Measurements from ENCODE around the gene POLH. TPM values are rescaled to one million over a fixed set of nuclear protein-coding genes. Genes with fewer than 3 reads are reported as not detected.

Gene POLH
- total and polyA plus RNA-seq, 9 of the 15 experiments (the other 6 are each of a cell fraction or from before 2014, with no cell fraction given): 5.8 to 31.6 (median 20.6) TPM

DNA sequence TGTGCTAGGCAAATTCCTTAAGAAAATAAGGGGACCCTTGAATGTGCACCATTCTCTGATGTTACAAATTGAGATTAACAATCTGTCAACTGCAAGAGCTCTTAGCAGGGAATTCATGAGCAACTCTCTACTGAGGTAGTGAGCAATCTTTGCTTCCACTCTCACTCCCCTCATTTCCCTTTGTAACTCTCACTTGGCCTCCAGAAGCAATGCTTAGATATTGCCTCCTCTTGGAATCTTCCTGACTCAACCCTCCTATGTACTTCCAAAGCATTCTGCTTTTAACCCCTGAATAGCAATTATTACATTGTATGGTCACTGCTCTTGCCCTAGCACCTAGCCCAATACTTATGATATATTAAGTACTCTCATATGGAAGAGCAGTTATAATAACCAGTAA is 16.7 kb upstream of the POLH start:
- no peak; the same call in 2 of the 3 replicates for ATAC-seq
- Histone ChIP-seq H2AFZ (ENCODE audit: low read depth, low read length) (no peak overlapping the region), H3K4me1 (replicated peaks in 1 of 2; ENCODE audit: control insufficient read depth in 2 of 2, insufficient read depth in 2 of 2, low read length in 2 of 2) (no peaks in the 10 kb centered on the region), H3K27ac (ENCODE audit: extremely low read depth, low read depth, low read length) (no peak overlapping the region), H3K4me3 (no peak overlapping the region), H3K9me1 (ENCODE audit: control insufficient read depth, insufficient read depth, low read length) (no peaks in the 10 kb centered on the region), H3K9ac (ENCODE audit: insufficient read depth in 1 of 2, low read depth in 2 of 2, low read length in 2 of 2) (no peak overlapping the region), H3K9me3 (replicated peaks; ENCODE audit: control insufficient read depth, insufficient read depth, low read depth, low read length) (no peaks in the 10 kb centered on the region), H3K27me3 (ENCODE audit: control insufficient read depth in 2 of 2, insufficient read depth in 2 of 2, low read length in 2 of 2) (no peaks in the 10 kb centered on the region), H3K36me3 (ENCODE audit: control insufficient read depth, insufficient read depth, low read length) (peaks cover 100% of the 10 kb centered on the region), H4K20me1 (replicated peaks; ENCODE audit: control insufficient read depth, insufficient read depth, low read length) (no peaks in the 10 kb centered on the region), H3K79me2 (ENCODE audit: control insufficient read depth, insufficient read depth, low read length) (no peaks in the 10 kb centered on the region), H3K4me2 (ENCODE audit: insufficient read depth, low read length) (no peak overlapping the region)
- TF ChIP-seq TAF15 (IDR thresholded peaks at IDR 0.05; ENCODE audit: low read depth, low read length) (no peak), TBP (optimal IDR thresholded peaks at IDR 0.05; ENCODE audit: low read depth, low read length) (no peak), ZNF134 (CRISPR knock-in tag; conservative IDR thresholded peaks at IDR 0.05) (no peak), XRCC4 (IDR thresholded peaks at IDR 0.05; ENCODE audit: extremely low read depth, insufficient read depth, insufficient read length) (no peak), ZZZ3 (IDR thresholded peaks at IDR 0.05) (no peak), ZNF217 (CRISPR knock-in tag; IDR thresholded peaks at IDR 0.05) (no peak), ZNF311 (CRISPR knock-in tag; IDR thresholded peaks at IDR 0.05) (no peak)
- TF ChIP-seq, protein P1, sequence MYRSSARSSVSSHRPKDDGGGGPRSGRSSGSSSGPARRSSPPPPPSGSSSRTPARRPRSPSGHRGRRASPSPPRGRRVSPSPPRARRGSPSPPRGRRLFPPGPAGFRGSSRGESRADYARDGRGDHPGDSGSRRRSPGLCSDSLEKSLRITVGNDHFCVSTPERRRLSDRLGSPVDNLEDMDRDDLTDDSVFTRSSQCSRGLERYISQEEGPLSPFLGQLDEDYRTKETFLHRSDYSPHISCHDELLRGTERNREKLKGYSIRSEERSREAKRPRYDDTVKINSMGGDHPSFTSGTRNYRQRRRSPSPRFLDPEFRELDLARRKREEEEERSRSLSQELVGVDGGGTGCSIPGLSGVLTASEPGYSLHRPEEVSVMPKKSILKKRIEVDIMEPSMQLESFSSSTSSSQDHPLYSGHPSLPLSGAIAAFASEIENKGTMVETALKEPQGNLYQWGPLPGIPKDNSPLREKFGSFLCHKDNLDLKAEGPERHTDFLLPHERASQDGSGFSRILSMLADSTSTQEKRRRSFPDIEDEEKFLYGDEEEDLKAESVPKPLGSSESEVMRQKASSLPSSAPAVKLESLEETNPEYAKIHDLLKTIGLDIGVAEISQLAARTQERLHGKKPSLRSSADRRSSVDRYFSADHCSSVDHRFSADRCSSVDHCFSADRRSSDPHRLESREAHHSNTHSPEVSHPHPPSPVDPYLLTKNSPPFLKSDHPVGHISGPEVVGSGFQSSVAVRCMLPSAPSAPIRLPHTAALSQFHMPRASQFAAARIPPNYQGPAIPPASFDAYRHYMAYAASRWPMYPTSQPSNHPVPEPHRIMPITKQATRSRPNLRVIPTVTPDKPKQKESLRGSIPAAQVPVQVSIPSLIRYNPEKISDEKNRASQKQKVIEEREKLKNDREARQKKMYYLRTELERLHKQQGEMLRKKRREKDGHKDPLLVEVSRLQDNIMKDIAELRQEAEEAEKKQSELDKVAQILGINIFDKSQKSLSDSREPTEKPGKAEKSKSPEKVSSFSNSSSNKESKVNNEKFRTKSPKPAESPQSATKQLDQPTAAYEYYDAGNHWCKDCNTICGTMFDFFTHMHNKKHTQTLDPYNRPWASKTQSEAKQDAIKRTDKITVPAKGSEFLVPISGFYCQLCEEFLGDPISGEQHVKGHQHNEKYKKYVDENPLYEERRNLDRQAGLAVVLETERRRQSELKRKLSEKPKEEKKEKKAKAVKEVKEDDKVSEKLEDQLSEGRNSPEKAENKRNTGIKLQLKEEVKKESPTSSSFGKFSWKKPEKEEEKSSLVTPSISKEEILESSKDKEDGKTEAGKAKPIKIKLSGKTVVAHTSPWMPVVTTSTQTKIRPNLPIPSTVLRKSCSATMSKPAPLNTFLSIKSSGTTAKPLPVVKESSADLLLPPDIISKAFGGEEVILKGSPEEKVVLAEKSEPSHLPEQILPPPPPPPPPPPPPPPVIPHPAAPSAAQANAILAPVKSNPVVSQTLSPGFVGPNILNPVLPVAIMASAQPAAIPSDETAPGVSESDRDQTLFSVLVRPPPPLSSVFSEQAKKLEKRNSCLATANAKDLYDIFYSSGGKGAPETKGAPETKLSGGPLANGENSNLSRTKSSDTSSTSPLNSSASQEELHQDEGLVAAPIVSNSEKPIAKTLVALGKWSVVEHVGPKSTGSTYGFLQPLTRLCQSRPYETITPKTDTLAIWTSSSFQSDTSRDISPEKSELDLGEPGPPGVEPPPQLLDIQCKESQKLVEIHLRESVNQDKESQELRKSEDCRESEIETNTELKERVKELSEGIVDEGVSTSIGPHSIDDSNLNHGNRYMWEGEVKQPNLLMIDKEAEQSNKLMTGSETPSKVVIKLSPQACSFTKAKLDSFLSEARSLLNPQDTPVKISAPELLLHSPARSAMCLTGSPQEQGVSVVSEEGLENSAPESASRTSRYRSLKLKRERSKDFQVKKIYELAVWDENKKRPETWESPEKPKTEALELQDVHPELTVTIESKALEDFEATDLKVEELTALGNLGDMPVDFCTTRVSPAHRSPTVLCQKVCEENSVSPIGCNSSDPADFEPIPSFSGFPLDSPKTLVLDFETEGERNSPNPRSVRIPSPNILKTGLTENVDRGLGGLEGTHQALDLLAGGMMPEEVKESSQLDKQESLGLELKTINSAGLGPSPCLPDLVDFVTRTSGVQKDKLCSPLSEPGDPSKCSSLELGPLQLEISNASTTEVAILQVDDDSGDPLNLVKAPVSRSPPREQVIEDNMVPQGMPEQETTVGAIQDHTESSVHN (IDR thresholded peaks at IDR 0.05; ENCODE audit: borderline replicate concordance in 1 of 2, low read depth in 1 of 2): no peak
- TF ChIP-seq, protein P2, sequence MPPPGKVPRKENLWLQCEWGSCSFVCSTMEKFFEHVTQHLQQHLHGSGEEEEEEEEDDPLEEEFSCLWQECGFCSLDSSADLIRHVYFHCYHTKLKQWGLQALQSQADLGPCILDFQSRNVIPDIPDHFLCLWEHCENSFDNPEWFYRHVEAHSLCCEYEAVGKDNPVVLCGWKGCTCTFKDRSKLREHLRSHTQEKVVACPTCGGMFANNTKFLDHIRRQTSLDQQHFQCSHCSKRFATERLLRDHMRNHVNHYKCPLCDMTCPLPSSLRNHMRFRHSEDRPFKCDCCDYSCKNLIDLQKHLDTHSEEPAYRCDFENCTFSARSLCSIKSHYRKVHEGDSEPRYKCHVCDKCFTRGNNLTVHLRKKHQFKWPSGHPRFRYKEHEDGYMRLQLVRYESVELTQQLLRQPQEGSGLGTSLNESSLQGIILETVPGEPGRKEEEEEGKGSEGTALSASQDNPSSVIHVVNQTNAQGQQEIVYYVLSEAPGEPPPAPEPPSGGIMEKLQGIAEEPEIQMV (tag; conservative IDR thresholded peaks at IDR 0.05; ENCODE audit: low read depth): no peak
- TF ChIP-seq, protein P3, sequence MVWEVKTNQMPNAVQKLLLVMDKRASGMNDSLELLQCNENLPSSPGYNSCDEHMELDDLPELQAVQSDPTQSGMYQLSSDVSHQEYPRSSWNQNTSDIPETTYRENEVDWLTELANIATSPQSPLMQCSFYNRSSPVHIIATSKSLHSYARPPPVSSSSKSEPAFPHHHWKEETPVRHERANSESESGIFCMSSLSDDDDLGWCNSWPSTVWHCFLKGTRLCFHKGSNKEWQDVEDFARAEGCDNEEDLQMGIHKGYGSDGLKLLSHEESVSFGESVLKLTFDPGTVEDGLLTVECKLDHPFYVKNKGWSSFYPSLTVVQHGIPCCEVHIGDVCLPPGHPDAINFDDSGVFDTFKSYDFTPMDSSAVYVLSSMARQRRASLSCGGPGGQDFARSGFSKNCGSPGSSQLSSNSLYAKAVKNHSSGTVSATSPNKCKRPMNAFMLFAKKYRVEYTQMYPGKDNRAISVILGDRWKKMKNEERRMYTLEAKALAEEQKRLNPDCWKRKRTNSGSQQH (CRISPR knock-in tag; IDR thresholded peaks at IDR 0.05): no peak
- BruUV-seq (replicated peaks): TSS peak; percentile 1
- POLR2A ChIA-PET: interaction anchor here (0.9 to 1.7 kb wide), 4 partner anchors 10 to 38 kb away, joined by 3 to 6 read pairs (median 6); no protein-coding TSS in a partner anchor
- intact Hi-C loops (cut with micrococcal nuclease): no loop called here
- no peak for FAIRE-seq
- in situ Hi-C loops (cut with MboI): no loop called here
- no peak for DNase-seq (ENCODE audit: extremely low read depth in 1 of 4, low spot score in 3 of 4)
- CTCF ChIA-PET (ENCODE audit: low intra/inter-chr PET ratio): no interaction called here
